NB4 (cell line): Measurements from ENCODE around the gene TAOK1.
A peak's percentile ranks its signal among the peaks of the same experiment; 100 is the strongest.

Experiments used
- DNase-seq: peaks from one replicate; pipeline ENCODE4 v3.0.0; 2010; ENCODE audit warnings: low read depth
- H3K4me3 ChIP-seq: one replicate; pipeline ENCODE4 v1.5.1; 2011; ENCODE audit warnings: mild to moderate bottlenecking, low read depth, low read length, moderate library complexity
- MYC ChIP-seq: IDR thresholded peaks from 2 replicates; pipeline ENCODE4 v1.6.1; 2011; ENCODE audit warnings: low read depth, low read length
- POLR2A ChIP-seq: IDR thresholded peaks from 2 replicates; pipeline ENCODE4 v1.6.1; 2011; ENCODE audit warnings: mild to moderate bottlenecking; ENCODE audit not compliant: insufficient read length; ENCODE audit errors: extremely low read depth
- TF ChIP-seq, protein P1 (sequence below): IDR thresholded peaks from one replicate; pipeline ENCODE4 v1.5.1; 2012; ENCODE audit warnings: low read depth, low read length
- TF ChIP-seq, protein P2 (sequence below): IDR thresholded peaks from 2 replicates; pipeline ENCODE4 v1.6.1; 2011; ENCODE audit warnings: low read depth, low read length

TAOK1 gene

DNA sequence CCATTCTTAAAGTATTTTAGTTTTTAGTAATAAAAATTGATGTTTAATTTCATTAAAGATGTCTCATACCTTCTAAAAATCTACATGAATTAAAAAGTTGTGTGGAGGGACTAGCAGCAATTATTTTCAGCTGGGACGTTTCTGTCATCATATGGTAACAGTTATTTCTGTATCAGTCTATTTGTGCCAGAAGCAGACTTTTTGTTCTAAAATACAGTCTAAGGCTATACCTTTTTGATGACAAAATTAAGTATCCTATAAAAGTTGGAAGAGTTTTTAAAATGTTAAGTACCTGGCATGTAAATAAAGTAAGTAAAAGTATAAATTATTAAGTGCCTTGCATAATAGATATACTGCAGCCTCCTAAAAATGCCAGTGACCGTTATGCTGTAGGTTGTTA lies 5.9 kb downstream of the TAOK1 start:
- TF ChIP-seq, protein P1, sequence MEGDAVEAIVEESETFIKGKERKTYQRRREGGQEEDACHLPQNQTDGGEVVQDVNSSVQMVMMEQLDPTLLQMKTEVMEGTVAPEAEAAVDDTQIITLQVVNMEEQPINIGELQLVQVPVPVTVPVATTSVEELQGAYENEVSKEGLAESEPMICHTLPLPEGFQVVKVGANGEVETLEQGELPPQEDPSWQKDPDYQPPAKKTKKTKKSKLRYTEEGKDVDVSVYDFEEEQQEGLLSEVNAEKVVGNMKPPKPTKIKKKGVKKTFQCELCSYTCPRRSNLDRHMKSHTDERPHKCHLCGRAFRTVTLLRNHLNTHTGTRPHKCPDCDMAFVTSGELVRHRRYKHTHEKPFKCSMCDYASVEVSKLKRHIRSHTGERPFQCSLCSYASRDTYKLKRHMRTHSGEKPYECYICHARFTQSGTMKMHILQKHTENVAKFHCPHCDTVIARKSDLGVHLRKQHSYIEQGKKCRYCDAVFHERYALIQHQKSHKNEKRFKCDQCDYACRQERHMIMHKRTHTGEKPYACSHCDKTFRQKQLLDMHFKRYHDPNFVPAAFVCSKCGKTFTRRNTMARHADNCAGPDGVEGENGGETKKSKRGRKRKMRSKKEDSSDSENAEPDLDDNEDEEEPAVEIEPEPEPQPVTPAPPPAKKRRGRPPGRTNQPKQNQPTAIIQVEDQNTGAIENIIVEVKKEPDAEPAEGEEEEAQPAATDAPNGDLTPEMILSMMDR = no peak
- TF ChIP-seq POLR2A (no peak), MYC (no peak)
- TF ChIP-seq, protein P2, sequence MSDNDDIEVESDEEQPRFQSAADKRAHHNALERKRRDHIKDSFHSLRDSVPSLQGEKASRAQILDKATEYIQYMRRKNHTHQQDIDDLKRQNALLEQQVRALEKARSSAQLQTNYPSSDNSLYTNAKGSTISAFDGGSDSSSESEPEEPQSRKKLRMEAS = no peak
- no peak for DNase-seq
- H3K4me3 ChIP-seq = no peak overlapping the region

DNA sequence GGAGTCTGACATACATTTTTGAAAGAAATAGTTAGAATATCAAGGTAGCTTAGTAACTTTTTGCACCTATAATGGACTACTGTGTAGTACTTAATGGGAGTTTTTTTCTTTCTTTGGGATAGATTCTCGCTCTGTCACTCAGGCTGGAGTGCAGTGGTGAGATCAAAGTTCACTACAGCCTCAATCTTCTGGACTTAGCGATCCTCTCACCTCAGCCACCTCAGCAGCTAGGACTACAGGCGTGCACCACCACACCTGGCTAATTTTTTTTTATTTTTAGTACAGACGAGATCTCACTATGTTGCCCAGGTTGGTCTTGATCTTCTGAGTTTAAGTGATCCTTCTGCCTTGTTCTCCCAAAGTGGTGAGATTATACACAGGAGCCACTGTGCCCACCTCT lies 9.5 kb downstream of the TAOK1 start:
- no peak overlapping the region for H3K4me3 ChIP-seq
- no peak for TF ChIP-seq POLR2A
- TF ChIP-seq, protein P1 = no peak
- no peak for TF ChIP-seq MYC
- TF ChIP-seq, protein P2 = no peak

DNA sequence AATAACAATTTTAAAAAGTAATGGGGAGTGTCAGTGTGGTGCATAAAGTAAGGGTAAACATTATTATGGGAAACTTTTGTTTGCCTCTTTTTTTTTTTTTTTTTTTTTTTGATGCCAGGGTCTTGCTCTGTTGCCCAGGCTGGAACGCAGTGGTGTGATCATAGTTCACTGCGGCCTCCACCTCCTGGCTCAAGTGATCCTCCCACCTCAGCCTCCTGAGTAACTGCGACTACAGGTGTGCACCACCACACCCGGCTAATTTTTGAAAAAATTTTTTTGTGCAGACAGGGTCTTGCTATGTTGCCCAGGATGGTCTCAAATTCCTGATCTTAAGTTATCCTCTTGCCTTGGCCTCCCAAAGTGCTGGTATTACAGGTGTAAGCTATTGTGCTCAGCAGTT lies 10.7 kb downstream of the TAOK1 start:
- DNase-seq = no peak
- H3K4me3 ChIP-seq = no peak overlapping the region
- no peak for TF ChIP-seq MYC
- TF ChIP-seq, protein P1 = no peak

More for the DNA sequence above, 9.5 kb downstream of the TAOK1 start:
- no peak for DNase-seq

DNA sequence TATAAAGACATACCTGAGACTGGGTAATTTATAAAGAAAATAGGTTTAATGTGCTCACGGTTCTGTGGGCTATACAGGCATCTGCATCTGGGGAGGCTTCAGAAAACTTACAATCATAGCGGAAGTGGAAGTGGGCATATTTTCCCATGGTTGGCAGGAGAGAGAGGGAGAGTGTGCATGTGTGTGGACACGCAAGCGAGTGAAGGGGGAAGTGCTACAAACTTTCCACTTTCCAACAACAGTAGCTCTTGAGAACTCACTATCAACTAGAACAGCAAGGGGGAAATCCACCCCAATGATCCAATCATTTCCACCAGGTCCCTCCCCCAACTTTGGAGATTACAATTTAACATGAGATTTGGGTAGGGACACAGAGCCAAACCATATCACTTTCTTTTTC lies 11.1 kb downstream of the TAOK1 start:
- H3K4me3 ChIP-seq = no peak overlapping the region
- TF ChIP-seq POLR2A = no peak
- TF ChIP-seq, protein P2 = no peak
- peak; percentile 20 for DNase-seq

DNA sequence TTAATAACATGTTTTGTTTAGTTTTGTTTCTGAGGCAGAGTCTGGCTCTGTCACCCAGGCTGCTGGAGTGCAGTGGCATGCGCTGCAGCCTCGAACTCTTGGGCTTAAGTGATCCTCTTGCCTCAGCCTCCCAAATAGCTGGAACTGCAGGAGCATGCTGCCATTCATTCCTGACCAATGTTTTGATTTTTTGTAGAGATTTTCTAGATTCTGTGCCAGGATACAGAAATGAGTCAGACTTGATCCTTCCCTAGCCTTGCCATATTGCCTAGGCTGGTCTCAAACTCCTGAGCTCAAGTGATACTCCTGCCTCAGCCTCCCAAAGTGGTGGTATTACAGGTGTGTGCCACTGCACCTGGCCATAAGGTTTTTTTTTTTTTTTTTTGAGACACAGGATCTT lies 17.7 kb downstream of the TAOK1 start:
- TF ChIP-seq, protein P1 = no peak
- TF ChIP-seq MYC (no peak), POLR2A (no peak)
- TF ChIP-seq, protein P2 = no peak
- DNase-seq = no peak
- H3K4me3 ChIP-seq = no peak overlapping the region

DNA sequence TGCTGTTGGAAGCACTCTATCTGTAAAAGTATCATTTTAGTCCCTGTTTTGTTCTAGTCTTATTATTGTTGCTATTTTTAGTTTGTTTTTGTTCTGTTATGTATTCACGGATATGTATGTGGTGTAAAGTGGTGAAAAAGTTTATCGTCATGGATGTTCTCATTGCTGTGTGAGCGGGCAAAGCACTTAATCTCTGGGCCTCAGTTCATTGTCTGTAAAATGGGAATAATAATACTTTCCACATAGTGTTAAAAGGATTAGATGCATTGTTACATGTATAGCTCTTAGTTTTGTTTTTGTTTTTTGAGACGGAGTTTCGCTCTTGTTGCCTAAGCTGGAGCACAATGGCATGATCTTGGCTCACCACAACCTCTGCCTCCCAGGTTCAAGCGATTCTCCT lies 19.8 kb downstream of the TAOK1 start:
- TF ChIP-seq MYC (no peak), POLR2A (no peak)
- TF ChIP-seq, protein P1 = no peak
- TF ChIP-seq, protein P2 = no peak
- H3K4me3 ChIP-seq = no peak overlapping the region
- DNase-seq = no peak
